ENCODE results near the gene C5orf22. TPM values are rescaled to one million over a fixed set of nuclear protein-coding genes. Genes with fewer than 3 reads are reported as not detected.

C5orf22 gene
- total RNA-seq, 2 experiments from 2014 or later: 19.2 to 23.7 TPM

DNA sequence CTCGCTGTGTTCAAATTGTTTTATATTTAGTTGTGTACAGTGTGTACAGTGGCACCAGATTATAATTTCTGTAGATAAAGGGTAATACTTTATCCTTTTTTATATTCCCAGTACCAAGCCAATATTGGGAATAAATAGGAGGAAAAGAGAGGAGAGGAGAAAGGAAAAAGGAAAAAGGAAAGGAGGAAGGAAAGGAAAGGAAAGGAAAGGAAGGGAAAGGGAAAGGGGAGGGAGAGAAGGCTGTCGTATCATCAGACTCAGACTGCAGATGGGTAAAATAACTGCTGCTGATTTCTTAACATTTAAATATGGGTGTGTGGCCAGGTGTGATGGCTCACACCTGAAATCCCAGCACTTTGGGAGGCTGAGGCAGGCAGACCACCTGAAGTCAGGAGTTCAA is 51.0 kb downstream of the C5orf22 start:
- no peaks in the 10 kb centered on the region for H3K4me1 Mint-ChIP-seq (ENCODE audit: low read depth)
- H3K36me3 Mint-ChIP-seq (ENCODE audit: low read depth): no peaks in the 10 kb centered on the region
- H3K4me3 Mint-ChIP-seq: no peak overlapping the region
- H3K9me3 Mint-ChIP-seq: no peaks in the 10 kb centered on the region
- peaks cover 13% of the 10 kb centered on the region for H3K27me3 Mint-ChIP-seq
- POLR2A ChIA-PET: no interaction called here
- CTCF ChIA-PET: interaction anchor here (1.4 to 1.7 kb wide), 3 partner anchors 242 to 510 kb away, joined by 4 to 7 read pairs (median 5); no protein-coding TSS in a partner anchor
- DNase-seq (no peak), ATAC-seq (no peak)
- TF ChIP-seq, protein P1, sequence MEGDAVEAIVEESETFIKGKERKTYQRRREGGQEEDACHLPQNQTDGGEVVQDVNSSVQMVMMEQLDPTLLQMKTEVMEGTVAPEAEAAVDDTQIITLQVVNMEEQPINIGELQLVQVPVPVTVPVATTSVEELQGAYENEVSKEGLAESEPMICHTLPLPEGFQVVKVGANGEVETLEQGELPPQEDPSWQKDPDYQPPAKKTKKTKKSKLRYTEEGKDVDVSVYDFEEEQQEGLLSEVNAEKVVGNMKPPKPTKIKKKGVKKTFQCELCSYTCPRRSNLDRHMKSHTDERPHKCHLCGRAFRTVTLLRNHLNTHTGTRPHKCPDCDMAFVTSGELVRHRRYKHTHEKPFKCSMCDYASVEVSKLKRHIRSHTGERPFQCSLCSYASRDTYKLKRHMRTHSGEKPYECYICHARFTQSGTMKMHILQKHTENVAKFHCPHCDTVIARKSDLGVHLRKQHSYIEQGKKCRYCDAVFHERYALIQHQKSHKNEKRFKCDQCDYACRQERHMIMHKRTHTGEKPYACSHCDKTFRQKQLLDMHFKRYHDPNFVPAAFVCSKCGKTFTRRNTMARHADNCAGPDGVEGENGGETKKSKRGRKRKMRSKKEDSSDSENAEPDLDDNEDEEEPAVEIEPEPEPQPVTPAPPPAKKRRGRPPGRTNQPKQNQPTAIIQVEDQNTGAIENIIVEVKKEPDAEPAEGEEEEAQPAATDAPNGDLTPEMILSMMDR (IDR thresholded peaks at IDR 0.05): no peak
- intact Hi-C loops (cut with micrococcal nuclease): loop anchor here (5.0 kb wide), 1 partner anchor 494 kb away; no protein-coding TSS in a partner anchor
- H3K27ac Mint-ChIP-seq: no peak overlapping the region

DNA sequence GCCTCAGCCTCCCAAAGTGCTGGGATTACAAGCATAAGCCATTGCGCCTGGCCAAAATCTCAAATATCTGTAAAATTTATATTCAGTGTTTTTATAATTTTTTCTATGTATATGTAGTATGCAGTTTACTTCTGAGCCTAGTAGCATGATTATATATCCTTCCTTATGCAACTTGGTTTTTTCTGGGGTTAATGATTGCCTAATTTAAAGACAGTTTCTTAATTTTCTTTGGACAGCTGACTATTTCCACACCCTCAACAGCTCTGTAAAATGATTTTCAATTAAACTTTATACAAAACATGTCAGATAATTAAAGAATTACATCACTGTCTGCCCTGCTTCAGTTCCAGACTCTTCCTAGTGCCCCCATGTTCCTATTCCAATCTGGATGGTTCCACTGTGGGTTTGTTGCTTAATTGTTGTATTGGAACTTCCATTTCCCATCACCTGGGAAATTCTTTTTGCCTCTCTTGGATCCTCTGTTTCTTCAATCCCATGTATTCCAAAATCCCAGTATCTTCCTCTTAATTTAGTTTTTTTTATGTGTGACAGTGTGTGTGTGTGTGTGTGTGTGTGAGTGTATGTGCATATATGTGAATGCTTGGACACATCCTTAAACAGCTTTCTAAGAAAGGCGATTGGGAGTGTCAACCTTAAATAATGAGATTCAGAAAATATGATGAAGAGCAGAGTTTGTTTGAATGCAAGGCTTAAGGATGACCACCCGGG is 53.2 kb downstream of the C5orf22 start:
- Mint-ChIP-seq H3K36me3 (ENCODE audit: low read depth) (no peaks in the 10 kb centered on the region), H3K27me3 (peaks cover 13% of the 10 kb centered on the region), H3K4me3 (no peak overlapping the region), H3K27ac (no peak overlapping the region), H3K9me3 (no peaks in the 10 kb centered on the region), H3K4me1 (ENCODE audit: low read depth) (no peaks in the 10 kb centered on the region)
- POLR2A ChIA-PET: no interaction called here
- no peak for ATAC-seq
- TF ChIP-seq, protein P1 (IDR thresholded peaks at IDR 0.05): no peak
- no peak for DNase-seq
- intact Hi-C loops (cut with micrococcal nuclease): no loop called here
- CTCF ChIA-PET: interaction anchor here (1.0 to 1.7 kb wide), 2 partner anchors 491 to 507 kb away, joined by 3 to 5 read pairs; no protein-coding TSS in a partner anchor

DNA sequence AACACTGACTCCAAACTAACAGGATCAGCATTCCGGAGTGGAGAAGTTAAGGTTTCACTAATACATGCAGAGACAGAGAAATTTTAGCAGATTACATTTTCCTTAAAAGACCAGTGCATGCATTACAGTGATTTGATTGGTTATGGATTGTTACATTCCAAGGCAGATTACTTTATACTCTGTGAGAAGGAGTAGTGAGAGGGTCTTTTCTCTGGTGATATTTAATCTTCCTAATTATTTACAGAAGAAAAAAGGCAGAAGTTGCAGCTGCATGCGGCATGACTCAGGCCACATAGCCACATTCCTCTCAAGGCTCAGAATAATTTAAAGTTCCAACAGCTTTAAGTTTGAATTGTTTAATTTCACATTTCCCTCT is 53.8 kb downstream of the C5orf22 start:
- Mint-ChIP-seq H3K4me1 (ENCODE audit: low read depth) (no peaks in the 10 kb centered on the region), H3K27me3 (peaks cover 13% of the 10 kb centered on the region), H3K4me3 (no peak overlapping the region), H3K36me3 (ENCODE audit: low read depth) (no peaks in the 10 kb centered on the region), H3K27ac (no peak overlapping the region), H3K9me3 (no peaks in the 10 kb centered on the region)
- TF ChIP-seq, protein P1 (IDR thresholded peaks at IDR 0.05): no peak
- POLR2A ChIA-PET: no interaction called here
- intact Hi-C loops (cut with micrococcal nuclease): no loop called here
- CTCF ChIA-PET: interaction anchor here (1.0 to 1.7 kb wide), 2 partner anchors 491 to 507 kb away, joined by 3 to 5 read pairs; no protein-coding TSS in a partner anchor
- DNase-seq (no peak), ATAC-seq (no peak)

DNA sequence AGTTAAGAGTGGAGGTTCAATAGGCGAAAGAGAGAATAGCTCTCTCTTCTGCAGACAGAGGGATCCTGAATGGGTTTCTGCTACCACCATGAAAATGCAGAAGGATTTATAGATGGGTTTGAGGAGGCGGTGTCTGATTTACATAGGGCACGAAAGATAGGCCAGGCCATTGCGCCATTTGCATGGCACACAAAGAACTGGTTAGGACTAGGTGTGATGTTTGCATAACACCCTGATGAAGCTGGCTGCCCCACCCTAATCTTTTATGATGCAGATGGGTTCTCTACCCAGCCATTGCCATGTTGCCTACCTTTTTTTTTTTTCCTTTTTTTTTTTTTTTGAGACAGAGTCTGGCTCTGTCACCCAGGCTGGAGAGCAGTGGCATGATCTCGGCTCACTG is 55.4 kb downstream of the C5orf22 start:
- POLR2A ChIA-PET: no interaction called here
- DNase-seq (no peak), ATAC-seq (no peak)
- TF ChIP-seq, protein P1 (IDR thresholded peaks at IDR 0.05): no peak
- no peak overlapping the region for H3K27ac Mint-ChIP-seq
- no peaks in the 10 kb centered on the region for H3K9me3 Mint-ChIP-seq
- no peaks in the 10 kb centered on the region for H3K4me1 Mint-ChIP-seq (ENCODE audit: low read depth)
- peaks cover 10% of the 10 kb centered on the region for H3K27me3 Mint-ChIP-seq
- intact Hi-C loops (cut with micrococcal nuclease): no loop called here
- H3K4me3 Mint-ChIP-seq: no peak overlapping the region
- CTCF ChIA-PET: no interaction called here
- H3K36me3 Mint-ChIP-seq (ENCODE audit: low read depth): no peaks in the 10 kb centered on the region

DNA sequence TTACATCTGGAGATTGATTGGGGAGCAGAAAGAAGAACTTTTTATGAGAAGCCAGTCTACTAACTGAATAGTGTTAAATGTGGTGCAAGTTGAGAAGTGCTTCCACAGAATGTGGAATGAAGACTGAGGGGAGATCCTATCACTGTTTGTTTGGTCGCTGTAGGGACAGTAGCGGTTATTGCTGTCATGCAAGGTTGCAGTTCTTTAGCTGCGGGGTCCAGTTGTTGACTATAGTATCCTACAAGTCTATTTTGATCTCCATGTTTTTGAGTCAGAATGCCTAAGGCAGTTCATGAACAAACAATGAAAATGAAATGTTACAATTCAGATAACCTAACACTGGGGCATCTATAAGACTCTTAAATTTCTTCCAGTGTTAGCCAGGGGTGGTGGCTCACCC is 61.6 kb downstream of the C5orf22 start:
- H3K4me1 Mint-ChIP-seq (ENCODE audit: low read depth): no peaks in the 10 kb centered on the region
- H3K27ac Mint-ChIP-seq: no peak overlapping the region
- no peaks in the 10 kb centered on the region for H3K36me3 Mint-ChIP-seq (ENCODE audit: low read depth)
- intact Hi-C loops (cut with micrococcal nuclease): no loop called here
- POLR2A ChIA-PET: no interaction called here
- TF ChIP-seq, protein P1 (IDR thresholded peaks at IDR 0.05): no peak
- no peak for DNase-seq
- CTCF ChIA-PET: interaction anchor here (1.0 to 1.5 kb wide), 2 partner anchors 13 to 230 kb away, joined by 3 to 4 read pairs; no protein-coding TSS in a partner anchor
- no peak overlapping the region for H3K4me3 Mint-ChIP-seq
- ATAC-seq: no peak
- peaks cover 3% of the 10 kb centered on the region for H3K27me3 Mint-ChIP-seq
- no peaks in the 10 kb centered on the region for H3K9me3 Mint-ChIP-seq
